Spleen (tissue), 11 donors: ENCODE measurements around the gene EPB41L4A. TPM values are rescaled to one million over a fixed set of nuclear protein-coding genes. Genes with fewer than 3 reads are reported as not detected.

ENCODE experiments used
- DNase-seq: peaks from one replicate; pipeline ENCODE4 v3.0.0-alpha.2; 2020
- H3K27ac ChIP-seq, 8 donors: fragments of 200-600 bp; sonication (generic) in 7 of 8; 1 replicate in 4 of 8; 2 replicates in 4 of 8; pipeline versions ENCODE4 v1.5.0 to v1.8.0; 2016 to 2021; ENCODE audit warnings: inconsistent platforms in 4 of 8, mild to moderate bottlenecking in 4 of 8, moderate library complexity in 1 of 8
- H3K27me3 ChIP-seq, 7 donors: fragments of 200-600 bp; sonication (generic) in 6 of 7; replicated peaks in 1 of 7; 1 replicate in 4 of 7; 2 replicates in 3 of 7; pipeline versions ENCODE4 v1.5.0 to v1.8.0; 2016 to 2021; ENCODE audit warnings: inconsistent platforms in 3 of 7, mild to moderate bottlenecking in 1 of 7
- H3K36me3 ChIP-seq, 6 donors: fragments of 200-600 bp; sonication (generic) in 5 of 6; 1 replicate in 4 of 6; 2 replicates in 2 of 6; pipeline versions ENCODE4 v1.5.0 to v1.8.0; 2016 to 2021; ENCODE audit warnings: inconsistent platforms in 2 of 6
- H3K4me1 ChIP-seq, 6 donors: fragments of 200-600 bp; sonication (generic) in 5 of 6; 1 replicate in 3 of 6; 2 replicates in 3 of 6; pipeline versions ENCODE4 v1.5.0 to v1.8.0; 2016 to 2021; ENCODE audit warnings: inconsistent platforms in 3 of 6
- H3K4me3 ChIP-seq, 8 donors: fragments of 200-600 bp; sonication (generic) in 7 of 8; 1 replicate in 4 of 8; 2 replicates in 4 of 8; pipeline versions ENCODE4 v1.5.0 to v1.8.0; 2016 to 2021; ENCODE audit warnings: inconsistent platforms in 4 of 8, mild to moderate bottlenecking in 4 of 8, moderate library complexity in 2 of 8
- H3K9me3 ChIP-seq, 8 donors: fragments of 200-600 bp; sonication (generic) in 7 of 8; 1 replicate in 4 of 8; 2 replicates in 4 of 8; pipeline versions ENCODE4 v1.5.0 to v1.8.0; 2016 to 2021; ENCODE audit warnings: inconsistent platforms in 4 of 8
- CTCF ChIP-seq, 11 experiments: fragments of 200-600 bp in 7 of 11; fragments of 450-650 bp in 4 of 11; sonication (generic) in 4 of 11; IDR thresholded peaks in 8 of 11; conservative IDR thresholded peaks in 3 of 11; 1 replicate in 7 of 11; 2 replicates in 4 of 11; pipeline versions ENCODE4 v1.4.0 to v1.8.0; 2016 to 2021; ENCODE audit warnings: antibody characterized with exemption in 11 of 11, inconsistent platforms in 4 of 11, mild to moderate bottlenecking in 1 of 11
- POLR2A ChIP-seq, 3 donors: fragments of 450-650 bp; IDR thresholded peaks; one replicate each; pipeline ENCODE4 v1.5.1; 2017; ENCODE audit warnings: antibody characterized with exemption in 3 of 3, mild to moderate bottlenecking in 1 of 3
- POLR2AphosphoS5 ChIP-seq, 3 donors: sonication (generic); formaldehyde crosslinking; IDR thresholded peaks; one replicate each; pipeline ENCODE4 v1.5.1; 2017; ENCODE audit warnings: antibody characterized with exemption in 3 of 3
- WGBS, 5 donors: extraction: QIAGEN DNeasy Blood & Tissue Kit in 3 of 5; methylation state at CpG; one replicate each; pipeline versions ENCODE4 v1.1.5 to v1.1.7; 2013 to 2018; 5-methylcytosine and 5-hydroxymethylcytosine counted together
- intact Hi-C: fragments of 100-400 bp; cut with DNase I; formaldehyde crosslinking; loops from one replicate; pipeline ENCODE4 v1.15.0; 2023; ENCODE audit warnings: low total_unique reads
- polyA plus RNA-seq, 3 donors: library from polyadenylated mRNA; stranded (reverse); fragments of 200-250 nt; gene quantifications; one replicate each; pipeline ENCODE4 v1.2.1, GENCODE V29; 2013
- small RNA-seq, 4 donors: library from RNA; depleted of rRNA; stranded (forward); fragments of <200 nt; gene quantifications; one replicate each; pipeline ENCODE3, GENCODE V24; 2016
- total RNA-seq, 7 donors: library from RNA; depleted of rRNA in 3 of 7; stranded (reverse); fragments of >200 nt in 3 of 7; fragmentation: NEBNext Ultra II Directional in 4 of 7; extraction: Animal tissue kit (Norgen Biotek cat#: 25700) in 4 of 7; gene quantifications; one replicate each; pipeline versions ENCODE4 v1.1.0 to v1.2.1, GENCODE V29; 2016 to 2021
- donor health status: healthy with polysubstance abuse.
- donor health status: DM: no; HTN: no; CAD: no; lungs with moderate emphysema.
- donor health status: DM: no; HTN: no; CAD: no.
- donor health status: Bipolar disorder and iron deficiency.
- donor health status: healthy.
- donor health status: DM: no; HTN: no; CAD: no.
- donor health status: DM: yes; HTN: yes; CAD: no.

Gene EPB41L4A
- total and polyA plus RNA-seq, 10 donors: 1.4 to 28.1 (median 12.2) TPM

DNA sequence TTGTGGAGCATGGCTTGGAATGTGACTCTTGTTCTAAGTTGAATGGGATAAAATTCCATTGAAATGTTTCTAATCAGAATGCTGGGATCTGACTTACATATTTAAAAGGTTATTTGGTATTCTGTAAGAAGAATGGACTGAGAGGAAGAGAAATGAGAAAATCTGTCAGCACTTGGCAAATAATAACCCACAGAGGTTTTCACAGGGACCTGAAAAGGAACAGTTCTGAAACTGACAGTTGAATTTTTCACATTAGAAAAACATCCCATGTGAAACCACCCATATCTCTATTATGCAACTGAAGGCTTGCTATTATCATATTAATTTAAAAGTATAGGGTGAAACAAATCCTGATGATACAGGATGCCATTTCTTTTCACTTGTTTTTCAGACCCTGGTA is 302.7 kb downstream of the EPB41L4A start:
- no peak overlapping the region for H3K4me3 ChIP-seq
- TF ChIP-seq POLR2AphosphoS5 (IDR thresholded peaks at IDR 0.05): no peak
- TF ChIP-seq CTCF (IDR thresholded peaks at IDR 0.05 in 8 of 11, conservative IDR thresholded peaks at IDR 0.05 in 3 of 11): no peak
- intact Hi-C loops: no loop called here
- H3K4me1 ChIP-seq: no peaks in the 10 kb centered on the region
- H3K27ac ChIP-seq: no peak overlapping the region
- no peaks in the 10 kb centered on the region for H3K36me3 ChIP-seq
- H3K9me3 ChIP-seq: peaks cover 0 to 12% (median 2%) of the 10 kb centered on the region in 8 donors
- no peak for DNase-seq
- H3K27me3 ChIP-seq: no peaks in the 10 kb centered on the region

- intact Hi-C loops: no loop called here
- no peaks in the 10 kb centered on the region for H3K27me3 ChIP-seq
- no peaks in the 10 kb centered on the region for H3K4me1 ChIP-seq
- no peak overlapping the region for H3K4me3 ChIP-seq
- DNase-seq: no peak
- no peaks in the 10 kb centered on the region for H3K36me3 ChIP-seq
- H3K9me3 ChIP-seq: no peaks in the 10 kb centered on the region
- TF ChIP-seq POLR2A (IDR thresholded peaks at IDR 0.05): no peak
- TF ChIP-seq POLR2AphosphoS5 (IDR thresholded peaks at IDR 0.05): no peak
- no peak for TF ChIP-seq CTCF (IDR thresholded peaks at IDR 0.05 in 8 of 11, conservative IDR thresholded peaks at IDR 0.05 in 3 of 11)
- H3K27ac ChIP-seq: no peak overlapping the region
- WGBS, 5 donors: 71 to 94% (median 78%) methylated on average over 2 of the region's 2 CpGs
Observed at GRCh38 chr5:112113565-112113964, 305.5 kb downstream of the EPB41L4A start.

Small RNA genes within 50 kb of the gene (small RNA-seq; reads per million reads assigned to genes)
- gene AC010265.1: 0 reads per million in 4 donors
- gene HMGB3P16: 0 reads per million in 4 donors
- 9.7 to 22.4 (median 14.3) reads per million in 4 donors for gene SNORA13
